ENCODE data around the gene RTN4RL2. TPM values are rescaled to one million over a fixed set of nuclear protein-coding genes. Genes with fewer than 3 reads are reported as not detected.

The RTN4RL2 gene
- total and polyA plus RNA-seq, 10 of the 15 experiments (the other 5 are each of a cell fraction or from before 2014, with no cell fraction given) = 0.14 to 1.1 (median 0.52) TPM; not detected in 4

- Histone ChIP-seq H3K36me3 (ENCODE audit: control insufficient read depth in 2 of 2, insufficient read depth in 2 of 2, low read length in 1 of 2) (no peaks in the 10 kb centered on the region), H3K27me3 (replicated peaks in 1 of 2; ENCODE audit: control insufficient read depth in 2 of 2, insufficient read depth in 2 of 2, low read length in 1 of 2) (no peaks in the 10 kb centered on the region), H3K4me3 (0 out of 2 replicates have a peak overlapping the region, but pooled peaks have one; percentile 90), H3K9me3 (replicated peaks; ENCODE audit: control insufficient read depth, insufficient read depth, low read length) (no peaks in the 10 kb centered on the region), H4K20me1 (ENCODE audit: control insufficient read depth, insufficient read depth) (no peaks in the 10 kb centered on the region), H3K4me2 (ENCODE audit: control insufficient read depth, insufficient read depth) (peak overlapping the region; percentile 78; the same call in 1 of the 2 replicates), H3K79me2 (ENCODE audit: control insufficient read depth, insufficient read depth, low read length) (peaks cover 11% of the 10 kb centered on the region), H3K9ac (ENCODE audit: control insufficient read depth, insufficient read depth, low read length) (no peak overlapping the region; the same call in 1 of the 2 replicates), H3K27ac (ENCODE audit: control insufficient read depth, insufficient read depth) (no peak overlapping the region), H2AFZ (ENCODE audit: control insufficient read depth, low read depth, low read length) (no peak overlapping the region), H3K4me1 (ENCODE audit: control insufficient read depth, insufficient read depth, low read length) (no peaks in the 10 kb centered on the region)
- POLR2A ChIA-PET = interaction anchor here (0.6 to 0.9 kb wide), 3 partner anchors 47 to 248 kb away, joined by 3 to 5 read pairs (median 3); no protein-coding TSS in a partner anchor
- DNase-seq (ENCODE audit: low read depth, low spot score) = no peak
- SMC1A ChIA-PET (ENCODE audit: uncharacterized antibody, unreplicated experiment) = interaction anchor here (0.8 to 5.4 kb wide), 7 partner anchors 8 to 55 kb away, joined by 3 to 47 read pairs (median 4); partner anchors contain the start of gene UBE2L6
- 90% methylated on average over 12 of the region's 12 CpGs for WGBS (ENCODE audit: insufficient coverage, insufficient replicate concordance, low lambda C conversion rate, missing lambda C conversion rate)
- in situ Hi-C loops (cut with MboI) = no loop called here
- CTCF ChIA-PET = interaction anchor here (0.8 to 10.6 kb wide), 8 partner anchors 14 to 288 kb away, joined by 3 to 158 read pairs (median 6); partner anchors contain the start of genes RTN4RL2 and UBE2L6
- RAD21 ChIA-PET (ENCODE audit: unreplicated experiment) = interaction anchor here (0.8 to 8.2 kb wide), 4 partner anchors 14 to 167 kb away, joined by 4 to 46 read pairs (median 6); no protein-coding TSS in a partner anchor
- intact Hi-C loops (cut with micrococcal nuclease; ENCODE audit: unreplicated experiment) = no loop called here
- FAIRE-seq = no peak
- BruUV-seq (replicated peaks) = no TSS peak
- no peak for ATAC-seq
- TF ChIP-seq ZNF274 (IDR thresholded peaks at IDR 0.05; ENCODE audit: insufficient read depth, insufficient read length) = no peak
- TF ChIP-seq CTCF (IDR thresholded peaks at IDR 0.05 in 2 of 3, conservative IDR thresholded peaks at IDR 0.05 in 1 of 3; ENCODE audit: control insufficient read depth in 2 of 3, extremely low read depth in 1 of 3, insufficient read depth in 1 of 3, low read depth in 3 of 3, low read length in 3 of 3) = no peak
- TF ChIP-seq, protein P1, sequence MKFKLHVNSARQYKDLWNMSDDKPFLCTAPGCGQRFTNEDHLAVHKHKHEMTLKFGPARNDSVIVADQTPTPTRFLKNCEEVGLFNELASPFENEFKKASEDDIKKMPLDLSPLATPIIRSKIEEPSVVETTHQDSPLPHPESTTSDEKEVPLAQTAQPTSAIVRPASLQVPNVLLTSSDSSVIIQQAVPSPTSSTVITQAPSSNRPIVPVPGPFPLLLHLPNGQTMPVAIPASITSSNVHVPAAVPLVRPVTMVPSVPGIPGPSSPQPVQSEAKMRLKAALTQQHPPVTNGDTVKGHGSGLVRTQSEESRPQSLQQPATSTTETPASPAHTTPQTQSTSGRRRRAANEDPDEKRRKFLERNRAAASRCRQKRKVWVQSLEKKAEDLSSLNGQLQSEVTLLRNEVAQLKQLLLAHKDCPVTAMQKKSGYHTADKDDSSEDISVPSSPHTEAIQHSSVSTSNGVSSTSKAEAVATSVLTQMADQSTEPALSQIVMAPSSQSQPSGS (IDR thresholded peaks at IDR 0.05; ENCODE audit: low read length) = no peak
- TF ChIP-seq EP300 (IDR thresholded peaks at IDR 0.05; ENCODE audit: borderline replicate concordance in 1 of 2, control insufficient read depth in 1 of 2, low read depth in 2 of 2, low read length in 2 of 2) = no peak
- no peak for TF ChIP-seq RAD21 (IDR thresholded peaks at IDR 0.05; ENCODE audit: insufficient read depth, low read depth, low read length)
- TF ChIP-seq BRCA1 (IDR thresholded peaks at IDR 0.05; ENCODE audit: low read depth, low read length) = no peak
- TF ChIP-seq TARDBP (IDR thresholded peaks at IDR 0.05; ENCODE audit: borderline replicate concordance) = no peak
- no peak for TF ChIP-seq ZBTB11 (CRISPR knock-in tag; IDR thresholded peaks at IDR 0.05)
- TF ChIP-seq ZNF24 (IDR thresholded peaks at IDR 0.05) = no peak
- TF ChIP-seq MYB (IDR thresholded peaks at IDR 0.05; ENCODE audit: borderline replicate concordance, low read depth, low read length) = no peak
- TF ChIP-seq SIN3A (IDR thresholded peaks at IDR 0.05; ENCODE audit: low read depth, low read length) = no peak
- no peak for TF ChIP-seq NFIC (IDR thresholded peaks at IDR 0.05; ENCODE audit: low read depth, low read length)
- TF ChIP-seq STAT3 (IDR thresholded peaks at IDR 0.05; ENCODE audit: low read depth, low read length) = no peak
- no peak for TF ChIP-seq KAT2A (conservative IDR thresholded peaks at IDR 0.05; ENCODE audit: control insufficient read depth, low read depth, low read length)
- no peak for TF ChIP-seq SREBF2 (IDR thresholded peaks at IDR 0.05; ENCODE audit: low read length)
- no peak for TF ChIP-seq RELA (IDR thresholded peaks at IDR 0.05; ENCODE audit: borderline replicate concordance, partially characterized antibody)
- TF ChIP-seq CREM (IDR thresholded peaks at IDR 0.05; ENCODE audit: low read depth) = no peak
Measured at GRCh38 chr11:57512646-57513451, 52.5 kb downstream of the RTN4RL2 start.

Data from GM12878 (cell line).